Activated CD4-positive, alpha-beta memory T cell treated with anti-CD3 and anti-CD28 coated beads, Interleukin-2, amount 10 ng/mL, durations not matched to agents 7 days and 5 days (primary cell): ENCODE data around the gene CIITA. TPM values are rescaled to one million over a fixed set of nuclear protein-coding genes. Genes with fewer than 3 reads are reported as not detected.
A peak's percentile ranks its signal among the peaks of the same experiment; 100 is the strongest.

Experiments used
- CTCF ChIA-PET: fragments of 350-600 bp; sonication (Branson Sonifier 250); formaldehyde crosslinking; loops from one replicate; lab custom pipeline; 2021; ENCODE audit warnings: antibody characterized with exemption, inconsistent platforms; lab: Charles Lee
- POLR2A ChIA-PET: fragments of 350-600 bp; sonication (Branson Sonifier 250); formaldehyde crosslinking; loops from one replicate; lab custom pipeline; 2021; ENCODE audit warnings: antibody characterized with exemption; lab: Charles Lee
- DNase-seq: peaks from one replicate; pipeline ENCODE4 v3.0.0-alpha.2; 2020
- H3K27ac Mint-ChIP-seq: one replicate; pipeline ENCODE4 v1.8.0; 2021; ENCODE audit warnings: mild to moderate bottlenecking, mixed read lengths
- H3K27me3 Mint-ChIP-seq: one replicate; pipeline ENCODE4 v1.8.0; 2021; ENCODE audit warnings: mixed read lengths
- H3K36me3 Mint-ChIP-seq: one replicate; pipeline ENCODE4 v1.8.0; 2021; ENCODE audit warnings: low read depth, mixed read lengths
- H3K4me1 Mint-ChIP-seq: one replicate; pipeline ENCODE4 v1.8.0; 2021; ENCODE audit warnings: mixed read lengths
- H3K4me3 Mint-ChIP-seq: one replicate; pipeline ENCODE4 v1.8.0; 2021; ENCODE audit warnings: mild to moderate bottlenecking, mixed read lengths
- H3K9me3 Mint-ChIP-seq: one replicate; pipeline ENCODE4 v1.8.0; 2021; ENCODE audit warnings: mixed read lengths
- total RNA-seq, 2 experiments: library from RNA; stranded (reverse); gene quantifications; one replicate each; pipeline ENCODE4 v1.2.3, GENCODE V29; 2021

Gene CIITA
- total RNA-seq, 2 experiments from 2014 or later = 48.5 to 48.9 TPM

- Mint-ChIP-seq H3K4me3 (peak overlapping the region; percentile 0), H3K27me3 (no peaks in the 10 kb centered on the region), H3K36me3 (peaks cover 43% of the 10 kb centered on the region), H3K9me3 (no peaks in the 10 kb centered on the region), H3K27ac (peak overlapping the region; percentile 82), H3K4me1 (peaks cover 74% of the 10 kb centered on the region)
- no peak for DNase-seq
- ChIA-PET CTCF (interaction anchor here (1.0 to 12.6 kb wide), 20 partner anchors 8 to 433 kb away, joined by 3 to 233 read pairs (median 4); partner anchors contain the start of gene SOCS1), POLR2A (interaction anchor here (0.6 to 15.3 kb wide), 11 partner anchors 8 to 382 kb away, joined by 3 to 309 read pairs (median 4); partner anchors contain the start of gene SOCS1)
Measured at GRCh38 chr16:10972108-10972818, 95.3 kb downstream of the CIITA start.

DNA sequence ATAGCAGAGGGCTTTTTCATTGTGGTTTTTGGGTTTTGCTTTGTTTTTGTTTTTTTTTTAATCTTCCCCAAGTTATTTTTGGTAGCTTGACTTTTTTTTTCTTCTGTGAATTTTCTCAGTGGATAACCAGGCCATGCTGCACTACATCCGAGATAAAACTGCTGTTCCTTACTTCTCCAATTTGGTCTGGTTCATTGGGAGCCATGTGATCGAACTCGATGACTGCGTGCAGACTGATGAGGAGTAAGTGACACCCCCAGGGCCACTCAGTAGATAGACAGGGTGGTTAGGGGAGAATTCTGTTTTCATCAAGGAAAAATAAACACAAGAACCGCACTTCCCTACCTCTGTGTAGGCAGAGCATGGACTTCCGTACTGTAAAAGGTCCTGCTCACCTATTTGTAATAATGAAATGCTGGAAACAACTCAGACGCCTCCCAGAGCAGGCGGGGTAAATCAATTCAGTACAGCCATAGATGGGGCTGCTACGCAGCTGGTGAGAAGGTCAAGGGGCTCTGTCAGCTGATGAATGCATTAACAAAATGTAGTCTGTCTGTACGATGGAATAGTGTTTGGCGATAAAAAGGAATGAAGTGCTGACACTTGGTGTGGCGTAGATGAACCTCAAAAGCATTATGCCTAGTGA, 95.9 kb downstream of the CIITA start:
- Mint-ChIP-seq H3K4me1 (peaks cover 79% of the 10 kb centered on the region), H3K27me3 (no peaks in the 10 kb centered on the region), H3K4me3 (peak overlapping the region; percentile 37), H3K36me3 (peaks cover 49% of the 10 kb centered on the region), H3K9me3 (no peaks in the 10 kb centered on the region), H3K27ac (peak overlapping the region; percentile 82)
- POLR2A ChIA-PET = interaction anchor here (0.6 to 15.3 kb wide), 11 partner anchors 8 to 382 kb away, joined by 3 to 309 read pairs (median 4); partner anchors contain the start of gene SOCS1
- CTCF ChIA-PET = interaction anchor here (0.6 to 12.6 kb wide), 21 partner anchors 9 to 432 kb away, joined by 3 to 233 read pairs (median 4); partner anchors contain the start of gene SOCS1
- no peak for DNase-seq

DNA sequence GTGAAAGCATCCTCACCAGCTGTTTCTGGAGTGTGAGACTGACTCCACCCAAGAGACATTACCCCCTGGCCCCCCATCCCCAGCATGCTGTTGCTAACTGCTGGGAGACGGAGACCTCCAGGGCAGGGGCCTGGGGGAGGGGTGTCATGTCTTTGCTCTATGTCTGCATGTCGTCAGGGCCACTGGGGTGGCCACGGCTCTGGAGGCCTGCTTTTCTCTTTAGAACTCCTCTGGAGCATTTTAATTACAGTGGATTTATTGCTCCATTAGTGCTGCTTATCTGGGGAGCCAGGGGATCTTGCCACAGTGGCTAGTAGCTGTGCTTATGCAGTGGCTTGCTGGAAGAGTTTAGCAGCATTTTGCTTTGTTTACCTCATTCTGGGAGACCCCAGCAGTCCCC, 99.6 kb downstream of the CIITA start:
- H3K36me3 Mint-ChIP-seq = peaks cover 64% of the 10 kb centered on the region
- no peak overlapping the region for H3K4me3 Mint-ChIP-seq
- no peaks in the 10 kb centered on the region for H3K9me3 Mint-ChIP-seq
- peaks cover 86% of the 10 kb centered on the region for H3K4me1 Mint-ChIP-seq
- POLR2A ChIA-PET = interaction anchor here (3.9 to 15.3 kb wide), 2 partner anchors 12 to 278 kb away, joined by 11 to 309 read pairs; partner anchors contain the start of gene SOCS1
- no peaks in the 10 kb centered on the region for H3K27me3 Mint-ChIP-seq
- DNase-seq = no peak
- no peak overlapping the region for H3K27ac Mint-ChIP-seq
- CTCF ChIA-PET = interaction anchor here (1.3 to 1.6 kb wide), 2 partner anchors 13 to 279 kb away, joined by 4 to 5 read pairs; partner anchors contain the start of gene SOCS1

DNA sequence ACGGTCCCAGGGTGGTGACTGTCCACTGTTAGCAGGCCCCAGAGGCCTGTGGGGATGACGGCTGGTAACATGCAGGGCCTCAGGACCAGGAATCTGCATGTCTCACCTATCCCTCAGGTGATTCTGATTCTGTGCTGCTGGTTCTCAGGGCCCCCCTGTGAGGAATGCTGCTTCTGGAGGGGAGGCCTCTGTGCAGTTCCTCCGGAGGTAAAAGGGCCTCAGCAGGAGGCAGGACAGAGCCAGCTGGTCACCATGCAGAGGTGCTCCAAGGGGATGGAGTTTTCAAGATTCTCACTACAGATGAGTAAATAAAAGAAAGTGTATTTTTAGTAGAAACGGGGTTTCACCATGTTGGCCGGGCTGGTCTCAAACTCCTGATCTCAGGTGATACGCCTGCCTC, 101.1 kb downstream of the CIITA start:
- peaks cover 86% of the 10 kb centered on the region for H3K4me1 Mint-ChIP-seq
- no peaks in the 10 kb centered on the region for H3K27me3 Mint-ChIP-seq
- ChIA-PET POLR2A (interaction anchor here (1.1 kb wide), 1 partner anchor 74 kb away, joined by 7 read pairs; no protein-coding TSS in a partner anchor), CTCF (interaction anchor here (0.7 kb wide), 1 partner anchor 1091 kb away, joined by 3 read pairs; no protein-coding TSS in a partner anchor)
- peak overlapping the region; percentile 18 for H3K27ac Mint-ChIP-seq
- H3K9me3 Mint-ChIP-seq = no peaks in the 10 kb centered on the region
- peaks cover 62% of the 10 kb centered on the region for H3K36me3 Mint-ChIP-seq
- H3K4me3 Mint-ChIP-seq = no peak overlapping the region
- no peak for DNase-seq

GRCh38 chr16:10978871-10979446, 102.0 kb downstream of the CIITA start:
- Mint-ChIP-seq H3K27me3 (no peaks in the 10 kb centered on the region), H3K36me3 (peaks cover 64% of the 10 kb centered on the region), H3K27ac (peak overlapping the region; percentile 44), H3K4me1 (peaks cover 88% of the 10 kb centered on the region), H3K9me3 (no peaks in the 10 kb centered on the region), H3K4me3 (no peak overlapping the region)
- ChIA-PET CTCF (no interaction called here), POLR2A (interaction anchor here (1.1 kb wide), 2 partner anchors 73 to 275 kb away, joined by 3 to 7 read pairs; no protein-coding TSS in a partner anchor)
- no peak for DNase-seq

DNA sequence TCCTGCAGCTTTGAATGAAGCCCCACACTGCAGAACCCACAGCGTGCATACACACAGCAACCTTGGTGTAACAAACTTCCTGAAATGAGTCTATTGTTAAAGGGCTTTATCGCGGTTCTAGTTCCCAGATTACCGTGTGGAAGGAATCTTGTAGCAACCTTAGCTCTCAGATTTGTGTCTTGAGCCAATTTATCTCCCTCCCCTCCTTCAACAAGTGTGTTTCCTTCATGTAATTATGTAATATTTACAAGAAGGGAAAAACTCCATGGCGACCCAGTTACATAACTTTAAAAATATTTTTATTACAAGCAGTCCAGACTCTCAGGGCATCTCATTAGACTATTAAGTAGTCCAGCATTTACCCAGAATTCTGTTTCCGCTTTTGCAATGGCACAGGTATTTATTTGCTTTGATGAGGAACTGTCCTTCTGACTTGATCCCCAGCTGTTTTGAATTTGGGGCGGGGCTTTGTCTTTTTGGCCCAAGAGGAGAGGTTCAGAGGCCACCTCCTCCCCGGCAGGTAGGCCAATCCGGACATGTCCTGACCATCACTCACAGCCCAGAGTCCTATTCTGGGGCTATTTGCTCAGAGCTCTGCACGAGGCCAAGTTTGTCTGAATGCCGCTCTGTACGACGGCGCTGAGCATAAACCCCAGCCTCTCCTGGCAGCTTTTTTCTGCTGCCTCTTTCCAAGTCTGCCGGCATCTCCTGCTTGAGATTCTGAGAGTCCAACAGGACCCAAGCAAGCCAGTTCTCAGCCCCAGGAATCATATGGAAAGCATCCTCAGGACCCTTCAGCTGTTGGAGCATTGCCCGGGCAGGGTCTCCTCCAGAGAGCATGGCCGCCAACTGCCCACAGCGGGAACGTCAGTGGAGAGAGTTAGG, 103.0 kb downstream of the CIITA start:
- Mint-ChIP-seq H3K4me1 (peaks cover 87% of the 10 kb centered on the region), H3K27ac (peak overlapping the region; percentile 40), H3K9me3 (no peaks in the 10 kb centered on the region), H3K4me3 (no peak overlapping the region), H3K36me3 (peaks cover 65% of the 10 kb centered on the region), H3K27me3 (no peaks in the 10 kb centered on the region)
- no peak for DNase-seq
- ChIA-PET POLR2A (interaction anchor here (1.0 to 1.6 kb wide), 7 partner anchors 8 to 276 kb away, joined by 3 to 8 read pairs (median 4); partner anchors contain the start of gene SOCS1), CTCF (interaction anchor here (0.8 to 1.7 kb wide), 8 partner anchors 8 to 254 kb away, joined by 3 to 16 read pairs (median 3); partner anchors contain the start of gene DEXI)

DNA sequence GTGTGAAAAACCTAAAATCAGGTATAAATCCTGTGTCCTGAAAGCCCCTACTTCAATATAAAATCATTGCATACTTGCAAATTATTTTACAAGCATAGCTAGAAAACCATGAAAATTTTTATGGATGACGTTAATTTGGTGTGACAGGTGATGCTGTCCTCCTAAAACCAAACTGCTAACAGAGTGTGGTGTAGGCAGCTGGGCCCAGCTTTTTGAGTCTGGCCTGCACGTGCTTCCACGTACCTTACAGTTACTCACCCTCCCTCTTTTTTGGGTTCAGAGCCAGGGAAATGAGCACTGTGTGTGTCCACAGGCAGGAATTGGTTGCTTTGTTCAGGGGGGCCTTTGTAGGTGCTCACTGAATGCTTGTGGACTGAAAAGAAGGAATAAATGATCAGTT, 103.8 kb downstream of the CIITA start:
- CTCF ChIA-PET = interaction anchor here (0.8 to 1.7 kb wide), 8 partner anchors 9 to 253 kb away, joined by 3 to 16 read pairs (median 3); partner anchors contain the start of gene DEXI
- DNase-seq = no peak
- POLR2A ChIA-PET = interaction anchor here (1.0 to 1.6 kb wide), 5 partner anchors 9 to 275 kb away, joined by 3 to 8 read pairs (median 4); partner anchors contain the start of gene SOCS1
- H3K27ac Mint-ChIP-seq = peak overlapping the region; percentile 61
- peaks cover 89% of the 10 kb centered on the region for H3K4me1 Mint-ChIP-seq
- H3K27me3 Mint-ChIP-seq = no peaks in the 10 kb centered on the region
- peaks cover 68% of the 10 kb centered on the region for H3K36me3 Mint-ChIP-seq
- H3K9me3 Mint-ChIP-seq = no peaks in the 10 kb centered on the region
- H3K4me3 Mint-ChIP-seq = peak overlapping the region; percentile 46

DNA sequence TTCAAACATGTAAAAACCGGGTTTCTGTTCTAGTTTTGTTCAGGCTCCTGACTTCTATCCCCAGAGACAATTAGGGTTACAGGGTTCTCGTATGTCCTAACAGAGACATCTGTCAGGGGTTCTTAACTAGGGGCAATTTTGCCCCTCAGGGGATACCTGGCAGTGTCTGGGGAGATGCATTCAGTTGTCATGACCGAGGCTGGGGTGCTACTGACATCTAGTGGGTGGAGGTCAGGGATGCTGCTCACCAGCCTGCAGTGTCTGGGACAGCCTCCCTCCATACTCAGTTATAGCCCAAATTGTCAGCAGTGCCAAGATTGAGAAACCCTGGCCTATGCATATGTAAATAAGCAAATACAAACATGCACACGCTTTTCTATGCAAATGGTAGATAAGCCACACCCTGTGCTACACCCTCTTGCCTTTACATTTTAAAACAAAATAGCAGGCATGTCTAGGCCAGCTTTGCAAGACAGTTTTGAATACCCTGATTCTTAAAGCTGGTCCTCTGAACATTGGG, 104.8 kb downstream of the CIITA start:
- Mint-ChIP-seq H3K27me3 (no peaks in the 10 kb centered on the region), H3K4me1 (peaks cover 90% of the 10 kb centered on the region), H3K4me3 (peak overlapping the region; percentile 60), H3K36me3 (peaks cover 67% of the 10 kb centered on the region), H3K27ac (peak overlapping the region; percentile 87), H3K9me3 (no peaks in the 10 kb centered on the region)
- peak; percentile 77 for DNase-seq
- POLR2A ChIA-PET = interaction anchor here (2.1 to 4.6 kb wide), 5 partner anchors 9 to 273 kb away, joined by 8 to 67 read pairs (median 20); partner anchors contain the start of gene SOCS1
- CTCF ChIA-PET = interaction anchor here (0.8 to 3.8 kb wide), 11 partner anchors 10 to 374 kb away, joined by 3 to 50 read pairs (median 8); partner anchors contain the start of gene SOCS1

DNA sequence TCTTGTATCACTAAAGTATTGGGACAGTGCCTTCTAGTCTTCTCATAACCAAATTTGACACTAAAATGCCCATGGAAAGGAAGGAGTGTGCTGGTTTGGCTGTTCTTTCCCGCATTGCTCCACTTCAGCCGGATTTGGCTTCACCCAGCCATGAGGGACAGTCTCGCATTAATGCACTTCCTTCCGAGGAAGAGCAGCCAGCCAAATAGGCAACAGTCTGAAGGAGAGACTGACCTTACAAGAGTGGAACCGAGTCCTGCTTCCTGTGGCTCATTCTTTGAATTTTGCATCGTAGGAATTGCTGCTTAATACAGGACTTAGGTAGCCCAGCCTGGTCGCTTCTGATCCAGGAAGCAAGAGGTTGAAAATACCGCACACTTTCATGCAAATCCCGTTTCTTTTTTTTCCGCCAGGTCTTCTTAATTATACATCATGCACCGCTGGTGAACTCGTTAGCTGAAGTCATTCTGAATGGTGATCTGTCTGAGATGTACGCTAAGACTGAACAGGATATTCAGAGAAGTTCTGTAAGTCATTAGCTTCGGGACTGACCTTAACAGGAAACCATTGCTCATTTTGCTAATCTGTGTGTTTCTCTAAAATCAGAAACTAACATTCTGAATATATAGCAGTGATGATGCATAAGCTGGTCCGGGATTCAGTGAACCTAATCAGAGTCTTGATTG, 105.6 kb downstream of the CIITA start:
- Mint-ChIP-seq H3K4me1 (peaks cover 89% of the 10 kb centered on the region), H3K4me3 (peak overlapping the region; percentile 60), H3K27me3 (no peaks in the 10 kb centered on the region), H3K27ac (peak overlapping the region; percentile 87), H3K36me3 (peaks cover 62% of the 10 kb centered on the region), H3K9me3 (no peaks in the 10 kb centered on the region)
- ChIA-PET CTCF (interaction anchor here (0.8 to 3.8 kb wide), 26 partner anchors 9 to 549 kb away, joined by 3 to 50 read pairs (median 4); partner anchors contain the start of genes DEXI and SOCS1), POLR2A (interaction anchor here (0.7 to 4.6 kb wide), 16 partner anchors 10 to 372 kb away, joined by 3 to 67 read pairs (median 5); partner anchors contain the start of gene SOCS1)
- no peak for DNase-seq

DNA sequence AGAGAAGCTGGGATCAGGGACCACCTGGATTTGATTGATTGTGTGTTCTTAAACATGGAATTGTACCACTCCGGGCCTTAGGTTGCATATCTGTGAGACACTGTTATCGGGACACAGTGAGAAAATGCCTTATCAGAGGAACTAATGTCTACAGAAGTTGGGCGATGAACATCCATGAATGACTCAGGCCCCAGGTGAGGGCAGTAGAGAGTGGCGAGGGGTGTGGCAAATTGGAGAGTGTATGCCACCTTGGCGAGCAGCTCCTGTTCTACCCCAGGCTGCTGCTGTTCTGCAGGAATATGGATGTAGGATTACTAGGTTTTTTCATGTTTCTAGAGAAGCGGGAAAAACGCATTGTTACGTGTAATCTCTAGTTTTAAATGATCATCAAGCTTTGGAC, 106.2 kb downstream of the CIITA start:
- Mint-ChIP-seq H3K4me1 (peaks cover 89% of the 10 kb centered on the region), H3K36me3 (peaks cover 59% of the 10 kb centered on the region), H3K27ac (peak overlapping the region; percentile 87), H3K9me3 (no peaks in the 10 kb centered on the region), H3K4me3 (peak overlapping the region; percentile 60), H3K27me3 (no peaks in the 10 kb centered on the region)
- ChIA-PET CTCF (interaction anchor here (0.8 to 3.8 kb wide), 30 partner anchors 10 to 549 kb away, joined by 3 to 50 read pairs (median 4); partner anchors contain the start of genes DEXI and SOCS1), POLR2A (interaction anchor here (0.7 to 4.6 kb wide), 18 partner anchors 10 to 372 kb away, joined by 3 to 67 read pairs (median 4); partner anchors contain the start of gene SOCS1)
- DNase-seq = peak; percentile 40
